Psoas muscle (tissue), 8 donors: ENCODE data around the gene CTBP2. TPM values are rescaled to one million over a fixed set of nuclear protein-coding genes. Genes with fewer than 3 reads are reported as not detected.

Experiments
- ATAC-seq, 4 donors: fragments of 200-7000 bp; cut with Tn5 transposase; one replicate each; pipeline ENCODE4 v1.9.1; 2020; ENCODE audit warnings: moderate library complexity in 3 of 4, mild to moderate bottlenecking in 2 of 4
- DNase-seq, 2 donors: peaks; one replicate each; pipeline ENCODE4 v3.0.0-alpha.2; 2020
- H3K27ac ChIP-seq: fragments of 200-600 bp; one replicate; pipeline ENCODE4 v1.8.0; 2022
- H3K27me3 ChIP-seq, 3 donors: fragments of 200-600 bp in 1 of 3; one replicate each; pipeline versions ENCODE4 v1.6.1 to v1.8.0; 2013 to 2022; ENCODE audit warnings: low read length in 2 of 3, mild to moderate bottlenecking in 2 of 3, moderate library complexity in 1 of 3; ENCODE audit not compliant: insufficient read depth in 3 of 3
- H3K36me3 ChIP-seq, 2 donors: fragments of 200-600 bp in 1 of 2; one replicate each; pipeline versions ENCODE4 v1.6.1 to v1.8.0; 2013 to 2022; ENCODE audit warnings: low read depth in 1 of 2, mild to moderate bottlenecking in 1 of 2, moderate library complexity in 1 of 2; ENCODE audit not compliant: insufficient read depth in 1 of 2
- H3K4me1 ChIP-seq: fragments of 200-600 bp; one replicate; pipeline ENCODE4 v1.8.0; 2022
- H3K4me3 ChIP-seq: fragments of 200-600 bp; one replicate; pipeline ENCODE4 v1.8.0; 2022; ENCODE audit warnings: mild to moderate bottlenecking
- H3K9me3 ChIP-seq: fragments of 200-600 bp; one replicate; pipeline ENCODE4 v1.8.0; 2022
- WGBS, 3 donors: extraction: QIAGEN DNeasy Blood & Tissue Kit; methylation state at CpG; one replicate each; pipeline versions ENCODE4 v1.1.6 to v1.1.7; 2013; 5-methylcytosine and 5-hydroxymethylcytosine counted together
- intact Hi-C, 2 donors: fragments of 100-400 bp; cut with DNase I; formaldehyde crosslinking; loops; one replicate each; pipeline versions ENCODE4 v1.11.0 to v1.14.2; 2022
- polyA plus RNA-seq, 3 donors: library from polyadenylated mRNA; stranded (reverse); fragments of 200-250 nt; gene quantifications; one replicate each; pipeline ENCODE4 v1.2.3, GENCODE V29; 2013
- total RNA-seq, 4 donors: library from RNA; stranded (reverse); fragmentation: NEBNext Ultra II Directional in 2 of 4; extraction: Animal tissue kit (Norgen Biotek cat#: 25700) in 2 of 4; gene quantifications; one replicate each; pipeline versions ENCODE4 v1.2.1 to v1.2.4, GENCODE V29; 2021 to 2023
- TF ChIP-seq, protein P1 (sequence below): fragments of 200-600 bp; IDR thresholded peaks from one replicate; pipeline ENCODE4 v1.8.0; 2022; ENCODE audit warnings: antibody characterized with exemption
- donor health status: healthy with polysubstance abuse.
- donor health status: DM: no; HTN: no; CAD: no; lungs with moderate emphysema.
- donor health status: Bipolar disorder and iron deficiency.
- donor health status: healthy.
- donor health status: DM: yes; HTN: yes; CAD: no.
- donor health status: DM: no; HTN: no; CAD: no.
- donor health status: DM: no; HTN: no; CAD: no.
- donor health status: DM: yes; HTN: yes; CAD: no.

CTBP2 gene
- total and polyA plus RNA-seq, 7 donors = 14.7 to 49.8 (median 33.0) TPM

DNA sequence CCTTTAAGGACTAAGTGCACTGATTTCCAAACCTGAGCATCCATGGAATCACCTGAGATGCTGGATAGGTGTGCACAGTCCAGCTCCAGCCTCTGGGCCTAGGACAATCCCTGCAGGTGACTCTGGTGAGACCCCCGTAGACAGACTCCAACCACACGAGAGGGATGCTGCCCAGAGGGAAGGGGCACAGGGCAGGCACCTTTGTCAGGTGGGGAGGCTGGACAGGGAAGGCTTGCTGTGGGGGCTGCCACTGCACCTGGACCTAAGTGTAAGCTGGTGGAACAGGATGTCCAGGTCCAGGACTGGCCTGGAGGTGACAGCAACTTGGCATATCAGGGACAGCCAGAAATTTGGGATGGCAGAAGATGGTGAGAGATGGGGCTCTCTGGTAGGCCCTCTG lies 45.1 kb upstream of the CTBP2 start:
- TF ChIP-seq, protein P1, sequence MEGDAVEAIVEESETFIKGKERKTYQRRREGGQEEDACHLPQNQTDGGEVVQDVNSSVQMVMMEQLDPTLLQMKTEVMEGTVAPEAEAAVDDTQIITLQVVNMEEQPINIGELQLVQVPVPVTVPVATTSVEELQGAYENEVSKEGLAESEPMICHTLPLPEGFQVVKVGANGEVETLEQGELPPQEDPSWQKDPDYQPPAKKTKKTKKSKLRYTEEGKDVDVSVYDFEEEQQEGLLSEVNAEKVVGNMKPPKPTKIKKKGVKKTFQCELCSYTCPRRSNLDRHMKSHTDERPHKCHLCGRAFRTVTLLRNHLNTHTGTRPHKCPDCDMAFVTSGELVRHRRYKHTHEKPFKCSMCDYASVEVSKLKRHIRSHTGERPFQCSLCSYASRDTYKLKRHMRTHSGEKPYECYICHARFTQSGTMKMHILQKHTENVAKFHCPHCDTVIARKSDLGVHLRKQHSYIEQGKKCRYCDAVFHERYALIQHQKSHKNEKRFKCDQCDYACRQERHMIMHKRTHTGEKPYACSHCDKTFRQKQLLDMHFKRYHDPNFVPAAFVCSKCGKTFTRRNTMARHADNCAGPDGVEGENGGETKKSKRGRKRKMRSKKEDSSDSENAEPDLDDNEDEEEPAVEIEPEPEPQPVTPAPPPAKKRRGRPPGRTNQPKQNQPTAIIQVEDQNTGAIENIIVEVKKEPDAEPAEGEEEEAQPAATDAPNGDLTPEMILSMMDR = no peak
- Histone ChIP-seq H3K27ac (no peak overlapping the region), H3K36me3 (no peaks in the 10 kb centered on the region), H3K4me3 (no peak overlapping the region), H3K9me3 (no peaks in the 10 kb centered on the region), H3K27me3 (peaks cover 0 to 7% (median 0%) of the 10 kb centered on the region in 3 donors), H3K4me1 (peaks cover 4% of the 10 kb centered on the region)
- DNase-seq (no peak), ATAC-seq (no peak)
- intact Hi-C loops = no loop called here
- WGBS, 3 donors = 69 to 79% (median 73%) methylated on average over 2 of the region's 2 CpGs

DNA sequence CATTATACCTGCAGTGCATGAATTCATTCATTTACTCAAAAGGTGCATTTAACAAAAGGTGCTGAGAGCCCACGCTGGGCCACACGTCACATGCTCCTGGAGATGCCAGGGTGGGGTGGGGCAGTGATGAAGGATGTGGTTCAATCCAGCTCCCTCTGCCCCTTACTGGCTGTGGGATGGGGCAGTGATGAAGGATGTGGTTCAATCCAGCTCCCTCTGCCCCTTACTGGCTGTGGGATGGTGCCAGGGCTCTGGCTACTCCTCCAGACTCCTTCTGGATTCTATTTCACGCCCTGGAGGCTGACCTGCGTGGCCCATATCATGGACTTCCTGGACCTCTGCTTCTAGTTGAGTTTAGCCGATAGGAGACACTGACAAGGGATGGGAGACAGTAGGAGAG lies 44.0 kb upstream of the CTBP2 start:
- Histone ChIP-seq H3K36me3 (no peaks in the 10 kb centered on the region), H3K4me1 (peaks cover 4% of the 10 kb centered on the region), H3K4me3 (no peak overlapping the region), H3K27ac (no peak overlapping the region), H3K9me3 (no peaks in the 10 kb centered on the region), H3K27me3 (peaks cover 0 to 12% (median 0%) of the 10 kb centered on the region in 3 donors)
- DNase-seq = no peak
- TF ChIP-seq, protein P1 = no peak
- WGBS, 3 donors = 86 to 90% (median 89%) methylated on average over 5 of the region's 5 CpGs
- ATAC-seq = no peak
- intact Hi-C loops = no loop called here

DNA sequence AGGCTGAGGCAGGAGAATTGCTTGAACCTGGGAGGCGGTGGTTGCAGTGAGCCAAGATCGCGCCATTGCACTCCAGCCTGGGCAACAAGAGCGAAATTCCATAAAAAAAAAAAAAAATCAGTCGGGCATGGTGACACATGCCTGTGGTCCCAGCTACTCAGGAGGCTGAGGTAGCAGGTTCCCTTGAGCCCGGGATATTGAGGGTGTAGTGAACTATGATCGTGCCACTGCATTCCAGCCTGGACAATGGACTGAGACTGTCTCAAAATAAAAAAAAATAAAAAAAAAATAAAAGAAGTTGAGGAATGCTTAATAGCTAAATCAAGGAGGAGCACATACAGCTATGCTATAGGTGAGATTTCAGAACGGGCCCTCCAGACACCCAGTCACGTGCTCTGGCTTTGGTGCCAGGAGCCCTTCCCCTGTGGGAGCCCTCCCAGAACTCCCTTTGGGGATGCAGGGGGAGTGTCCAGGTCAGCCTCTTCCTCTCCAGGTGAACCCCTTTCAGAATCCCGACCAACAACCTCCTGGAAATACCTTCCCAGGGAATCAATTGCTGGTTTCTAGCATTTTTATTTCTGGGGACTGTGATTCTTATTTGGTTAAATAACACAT lies 42.9 kb upstream of the CTBP2 start:
- DNase-seq = no peak
- H3K4me1 ChIP-seq = no peaks in the 10 kb centered on the region
- no peaks in the 10 kb centered on the region for H3K36me3 ChIP-seq
- WGBS, 3 donors = 88 to 90% (median 89%) methylated on average over 10 of the region's 10 CpGs
- no peaks in the 10 kb centered on the region for H3K9me3 ChIP-seq
- intact Hi-C loops = no loop called here
- peaks cover 0 to 6% (median 0%) of the 10 kb centered on the region in 3 donors for H3K27me3 ChIP-seq
- no peak for ATAC-seq
- H3K4me3 ChIP-seq = no peak overlapping the region
- no peak overlapping the region for H3K27ac ChIP-seq
- TF ChIP-seq, protein P1 = no peak

DNA sequence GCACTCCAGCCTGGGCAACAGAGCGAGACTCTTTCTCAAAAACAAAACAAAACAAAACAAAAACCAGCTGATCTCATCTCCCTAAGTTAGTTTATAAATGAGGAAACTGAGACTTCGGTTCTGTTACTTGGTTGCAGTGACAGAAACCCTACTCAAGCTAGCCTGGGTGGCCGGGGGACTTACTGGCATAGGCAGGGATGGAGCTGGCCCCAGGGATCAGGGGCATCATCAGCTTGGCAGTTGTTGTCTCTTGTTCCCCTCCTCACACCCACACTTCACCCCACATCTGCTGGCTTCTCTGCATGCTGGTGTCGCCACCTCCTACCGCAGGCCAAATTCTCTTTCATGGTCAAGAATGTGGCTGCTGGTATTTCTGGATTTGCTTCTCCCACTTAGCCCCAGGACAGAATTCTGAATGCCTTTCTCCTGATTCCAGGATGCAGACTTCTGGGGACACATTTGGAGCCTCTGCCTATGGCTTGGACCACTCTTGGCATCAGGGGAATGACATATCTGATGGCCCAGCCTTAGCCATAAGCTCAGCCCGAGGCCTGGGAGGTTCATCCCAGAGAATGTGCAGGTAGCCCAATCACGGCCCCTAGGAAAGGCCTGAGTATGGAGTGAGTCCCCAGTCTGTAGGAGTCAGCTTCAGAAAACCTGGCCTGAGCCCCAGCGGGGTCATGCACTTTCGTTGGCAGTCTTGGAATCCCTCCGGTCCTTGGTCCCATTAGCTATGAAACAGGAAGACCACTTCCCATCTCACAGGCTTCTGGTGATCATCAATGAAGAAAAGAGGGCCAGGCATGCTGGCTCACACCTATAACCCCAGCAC lies 41.6 kb upstream of the CTBP2 start:
- WGBS, 3 donors = 63 to 79% (median 69%) methylated on average over 10 of the region's 10 CpGs
- Histone ChIP-seq H3K27ac (no peak overlapping the region), H3K4me3 (no peak overlapping the region), H3K36me3 (no peaks in the 10 kb centered on the region), H3K27me3 (peaks cover 0 to 6% (median 0%) of the 10 kb centered on the region in 3 donors), H3K4me1 (no peaks in the 10 kb centered on the region), H3K9me3 (no peaks in the 10 kb centered on the region)
- ATAC-seq = no peak
- no peak for DNase-seq
- TF ChIP-seq, protein P1 = no peak
- intact Hi-C loops = no loop called here
